ENCODE data around the gene MS4A7. TPM values are rescaled to one million over a fixed set of nuclear protein-coding genes. Genes with fewer than 3 reads are reported as not detected.

The MS4A7 gene
- total and polyA plus RNA-seq, 4 experiments from 2014 or later = 0.36 to 1.6 (median 0.76) TPM; not detected in 1

GRCh38 chr11:60344146-60344545 lies 34.2 kb upstream of the MS4A7 start:
- no peak overlapping the region for H3K4me3 Mint-ChIP-seq
- no peak for DNase-seq
- H3K36me3 ChIP-seq (ENCODE audit: insufficient read depth, low read length) = no peaks in the 10 kb centered on the region
- ChIA-PET CTCF (ENCODE audit: partially characterized antibody) (interaction anchor here (1.7 to 2.6 kb wide), 3 partner anchors 10 to 19 kb away, joined by 7 to 14 read pairs (median 10); no protein-coding TSS in a partner anchor), POLR2A (ENCODE audit: partially characterized antibody) (no interaction called here)
- H3K4me3 ChIP-seq (ENCODE audit: low read length in 2 of 2) = no peak overlapping the region
- no peaks in the 10 kb centered on the region for H3K9me3 ChIP-seq (ENCODE audit: control insufficient read depth in 1 of 2, low read length in 2 of 2)
- no peaks in the 10 kb centered on the region for H3K9me3 Mint-ChIP-seq
- H3K4me1 ChIP-seq (ENCODE audit: insufficient read depth, low read length) = no peaks in the 10 kb centered on the region
- no peaks in the 10 kb centered on the region for H3K27me3 ChIP-seq (ENCODE audit: insufficient read depth, low read length)
- H3K27me3 Mint-ChIP-seq = peaks cover 12 to 17% of the 10 kb centered on the region in 2 donors
- H3K4me1 Mint-ChIP-seq = no peaks in the 10 kb centered on the region
- no peaks in the 10 kb centered on the region for H3K36me3 Mint-ChIP-seq
- intact Hi-C loops (cut with micrococcal nuclease) = no loop called here
- H3K27ac Mint-ChIP-seq = no peak overlapping the region
- no peak overlapping the region for H3K27ac ChIP-seq (ENCODE audit: low read depth, low read length)

DNA sequence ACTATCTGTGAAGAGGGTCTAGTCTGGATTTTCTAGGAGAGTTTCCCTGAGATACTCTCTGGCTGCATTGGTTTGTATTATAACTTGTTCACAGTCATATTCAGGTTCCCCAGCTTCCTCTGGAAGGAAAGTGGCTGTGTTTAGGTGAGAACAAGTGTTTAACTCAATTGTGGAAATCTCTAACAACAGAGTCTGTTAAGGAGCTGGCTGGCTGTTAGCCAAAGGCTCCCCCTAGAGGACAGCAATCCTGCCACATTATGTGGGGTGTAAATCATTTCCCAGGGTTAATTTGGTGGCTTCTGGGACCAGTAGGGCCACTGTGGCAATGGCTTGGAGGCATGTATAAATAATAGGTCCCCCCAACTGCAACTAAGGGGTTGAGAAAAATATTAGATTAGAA lies 32.8 kb upstream of the MS4A7 start:
- H3K27me3 Mint-ChIP-seq = peaks cover 14 to 17% of the 10 kb centered on the region in 2 donors
- intact Hi-C loops (cut with micrococcal nuclease) = no loop called here
- no peaks in the 10 kb centered on the region for H3K4me1 Mint-ChIP-seq
- Histone ChIP-seq H3K27me3 (ENCODE audit: insufficient read depth, low read length) (no peaks in the 10 kb centered on the region), H3K4me1 (ENCODE audit: insufficient read depth, low read length) (no peaks in the 10 kb centered on the region), H3K9me3 (ENCODE audit: control insufficient read depth in 1 of 2, low read length in 2 of 2) (no peaks in the 10 kb centered on the region), H3K36me3 (ENCODE audit: insufficient read depth, low read length) (no peaks in the 10 kb centered on the region), H3K4me3 (ENCODE audit: low read length in 2 of 2) (no peak overlapping the region), H3K27ac (ENCODE audit: low read depth, low read length) (no peak overlapping the region)
- H3K27ac Mint-ChIP-seq = no peak overlapping the region
- no peak overlapping the region for H3K4me3 Mint-ChIP-seq
- H3K36me3 Mint-ChIP-seq = no peaks in the 10 kb centered on the region
- no peak for DNase-seq
- H3K9me3 Mint-ChIP-seq = no peaks in the 10 kb centered on the region
- ChIA-PET POLR2A (ENCODE audit: partially characterized antibody) (no interaction called here), CTCF (ENCODE audit: partially characterized antibody) (interaction anchor here (0.5 to 2.6 kb wide), 4 partner anchors 11 to 242 kb away, joined by 3 to 14 read pairs (median 5); no protein-coding TSS in a partner anchor)

DNA sequence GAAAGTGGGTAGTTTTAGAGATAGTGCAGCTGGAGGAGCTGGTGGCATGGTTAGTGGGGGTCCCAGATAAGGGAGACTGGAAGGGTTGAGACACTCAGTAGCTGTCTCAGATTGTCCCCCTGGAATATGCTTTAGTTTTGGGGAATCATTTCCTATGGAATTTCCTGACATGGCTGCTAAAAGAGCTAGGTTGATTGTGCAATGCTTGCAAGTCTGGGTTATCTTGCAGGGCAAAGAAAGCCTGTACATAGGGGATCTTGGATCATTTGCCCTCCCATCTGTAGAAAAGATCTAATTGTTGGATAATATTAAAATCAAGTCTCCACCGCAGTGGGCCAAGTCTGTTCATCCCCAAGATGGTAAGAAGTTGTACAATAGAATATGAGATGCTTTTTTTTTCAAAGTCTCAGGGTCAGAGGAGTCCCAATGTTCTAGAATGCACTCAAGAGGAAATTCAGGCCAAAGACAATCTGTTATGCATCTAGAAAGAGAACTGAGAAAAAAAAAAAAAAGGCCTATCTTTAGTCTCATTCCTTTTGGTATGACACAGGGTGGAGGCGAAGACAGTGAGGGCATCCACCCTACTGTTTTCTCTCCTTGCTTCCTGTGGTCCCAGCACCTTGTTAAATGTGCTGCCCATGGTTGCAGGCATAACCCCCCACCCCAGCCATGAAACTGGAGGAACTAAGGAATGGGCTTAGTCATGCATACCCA lies 31.1 kb upstream of the MS4A7 start:
- Histone ChIP-seq H3K36me3 (ENCODE audit: insufficient read depth, low read length) (no peaks in the 10 kb centered on the region), H3K27me3 (ENCODE audit: insufficient read depth, low read length) (no peaks in the 10 kb centered on the region), H3K9me3 (ENCODE audit: control insufficient read depth in 1 of 2, low read length in 2 of 2) (no peaks in the 10 kb centered on the region), H3K4me1 (ENCODE audit: insufficient read depth, low read length) (no peaks in the 10 kb centered on the region), H3K4me3 (ENCODE audit: low read length in 2 of 2) (no peak overlapping the region), H3K27ac (ENCODE audit: low read depth, low read length) (no peak overlapping the region)
- ChIA-PET CTCF (ENCODE audit: partially characterized antibody) (interaction anchor here (0.9 kb wide), 1 partner anchor 16 kb away, joined by 3 read pairs; no protein-coding TSS in a partner anchor), POLR2A (ENCODE audit: partially characterized antibody) (no interaction called here)
- H3K27ac Mint-ChIP-seq = no peak overlapping the region
- H3K9me3 Mint-ChIP-seq = no peaks in the 10 kb centered on the region
- no peak overlapping the region for H3K4me3 Mint-ChIP-seq
- H3K27me3 Mint-ChIP-seq = peaks cover 14 to 21% of the 10 kb centered on the region in 2 donors
- no peak for DNase-seq
- no peaks in the 10 kb centered on the region for H3K36me3 Mint-ChIP-seq
- H3K4me1 Mint-ChIP-seq = no peaks in the 10 kb centered on the region
- intact Hi-C loops (cut with micrococcal nuclease) = no loop called here

DNA sequence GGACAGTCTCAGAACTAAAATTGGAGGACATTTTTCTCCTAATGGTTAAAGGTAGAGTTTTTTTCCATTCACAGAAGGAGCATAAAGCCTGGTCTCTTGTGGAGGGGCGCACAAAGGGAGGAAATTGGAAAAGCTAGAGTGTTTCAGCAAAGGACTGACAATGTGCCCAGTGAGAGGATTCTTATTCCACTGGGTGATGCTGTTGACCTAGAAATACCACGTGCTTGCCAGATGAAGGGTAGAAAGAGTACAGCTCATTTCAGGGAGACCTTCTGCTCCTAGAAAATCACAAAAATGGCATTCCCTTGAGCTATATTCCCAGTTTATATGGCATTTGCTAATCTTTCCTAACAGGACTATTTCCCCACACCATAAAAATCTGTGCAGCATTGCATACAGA lies 30.2 kb upstream of the MS4A7 start:
- H3K4me3 Mint-ChIP-seq = no peak overlapping the region
- no peaks in the 10 kb centered on the region for H3K4me1 ChIP-seq (ENCODE audit: insufficient read depth, low read length)
- no peaks in the 10 kb centered on the region for H3K27me3 ChIP-seq (ENCODE audit: insufficient read depth, low read length)
- H3K27ac ChIP-seq (ENCODE audit: low read depth, low read length) = no peak overlapping the region
- H3K27me3 Mint-ChIP-seq = peaks cover 14 to 20% of the 10 kb centered on the region in 2 donors
- no peaks in the 10 kb centered on the region for H3K4me1 Mint-ChIP-seq
- no peak overlapping the region for H3K27ac Mint-ChIP-seq
- DNase-seq = no peak
- no peaks in the 10 kb centered on the region for H3K9me3 ChIP-seq (ENCODE audit: control insufficient read depth in 1 of 2, low read length in 2 of 2)
- H3K4me3 ChIP-seq (ENCODE audit: low read length in 2 of 2) = no peak overlapping the region
- ChIA-PET CTCF (ENCODE audit: partially characterized antibody) (no interaction called here), POLR2A (ENCODE audit: partially characterized antibody) (no interaction called here)
- no peaks in the 10 kb centered on the region for H3K36me3 Mint-ChIP-seq
- no peaks in the 10 kb centered on the region for H3K9me3 Mint-ChIP-seq
- intact Hi-C loops (cut with micrococcal nuclease) = no loop called here
- H3K36me3 ChIP-seq (ENCODE audit: insufficient read depth, low read length) = no peaks in the 10 kb centered on the region

DNA sequence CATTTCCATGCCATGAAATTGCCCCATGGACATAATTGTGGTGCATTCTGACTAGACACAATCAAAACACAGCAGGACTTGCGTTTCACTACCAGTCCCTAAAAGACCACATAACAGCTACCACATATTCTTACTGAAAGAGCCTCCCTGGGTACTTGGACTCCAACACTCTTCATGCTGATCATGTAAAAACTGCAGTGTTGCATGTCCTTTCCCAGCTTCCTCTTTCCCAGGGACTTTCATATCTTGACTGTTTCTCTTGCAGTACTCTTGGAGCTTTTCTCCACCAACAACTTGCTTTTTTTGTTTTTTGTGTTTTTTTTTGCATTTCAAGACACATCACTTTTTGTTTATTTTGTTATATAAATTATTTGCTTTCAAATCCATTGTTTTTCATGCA lies 28.3 kb upstream of the MS4A7 start:
- intact Hi-C loops (cut with micrococcal nuclease) = no loop called here
- POLR2A ChIA-PET (ENCODE audit: partially characterized antibody) = no interaction called here
- CTCF ChIA-PET (ENCODE audit: partially characterized antibody) = interaction anchor here (0.8 to 1.1 kb wide), 3 partner anchors 13 to 19 kb away, joined by 3 to 4 read pairs (median 3); no protein-coding TSS in a partner anchor

DNA sequence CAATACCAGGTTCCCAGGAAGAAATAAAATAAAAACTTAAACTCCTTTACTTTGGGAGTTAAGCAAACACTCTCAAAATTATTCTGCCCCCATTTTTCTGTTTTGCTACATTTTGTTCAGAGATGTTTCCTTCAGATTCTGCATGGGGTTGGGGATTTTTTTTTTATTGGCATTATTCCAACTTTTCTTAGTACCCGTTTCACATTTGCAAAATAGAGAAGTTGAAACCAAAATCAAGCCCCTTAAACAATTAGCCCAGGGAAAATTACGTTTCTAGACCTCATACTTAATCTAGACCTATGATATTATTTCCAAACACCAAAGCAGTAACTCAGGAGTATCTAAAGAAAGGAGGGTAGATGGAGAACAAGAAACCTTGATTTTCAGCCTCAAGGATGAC lies 20.6 kb upstream of the MS4A7 start:
- Mint-ChIP-seq H3K27me3 (peaks cover 5 to 7% of the 10 kb centered on the region in 2 donors), H3K36me3 (no peaks in the 10 kb centered on the region), H3K27ac (no peak overlapping the region), H3K4me1 (no peaks in the 10 kb centered on the region), H3K4me3 (no peak overlapping the region), H3K9me3 (peaks cover 0 to 4% (median 0%) of the 10 kb centered on the region in 8 donors)
- Histone ChIP-seq H3K36me3 (ENCODE audit: insufficient read depth, low read length) (no peaks in the 10 kb centered on the region), H3K4me1 (ENCODE audit: insufficient read depth, low read length) (no peaks in the 10 kb centered on the region), H3K4me3 (ENCODE audit: low read length in 2 of 2) (no peak overlapping the region), H3K9me3 (ENCODE audit: control insufficient read depth in 1 of 2, low read length in 2 of 2) (no peaks in the 10 kb centered on the region), H3K27ac (ENCODE audit: low read depth, low read length) (no peak overlapping the region), H3K27me3 (ENCODE audit: insufficient read depth, low read length) (no peaks in the 10 kb centered on the region)
- DNase-seq = no peak
- intact Hi-C loops (cut with micrococcal nuclease) = no loop called here
- CTCF ChIA-PET (ENCODE audit: partially characterized antibody) = interaction anchor here (0.7 kb wide), 1 partner anchor 13 kb away, joined by 3 read pairs; no protein-coding TSS in a partner anchor
- POLR2A ChIA-PET (ENCODE audit: partially characterized antibody) = no interaction called here

More for the DNA sequence above, 28.3 kb upstream of the MS4A7 start:
- H3K4me1 ChIP-seq (ENCODE audit: insufficient read depth, low read length) = no peaks in the 10 kb centered on the region
- H3K9me3 Mint-ChIP-seq = peaks cover 0 to 4% (median 0%) of the 10 kb centered on the region in 8 donors
- no peaks in the 10 kb centered on the region for H3K27me3 ChIP-seq (ENCODE audit: insufficient read depth, low read length)
- H3K36me3 Mint-ChIP-seq = no peaks in the 10 kb centered on the region
- H3K4me3 Mint-ChIP-seq = no peak overlapping the region
- DNase-seq = no peak
- H3K27ac Mint-ChIP-seq = no peak overlapping the region
- H3K36me3 ChIP-seq (ENCODE audit: insufficient read depth, low read length) = no peaks in the 10 kb centered on the region
- H3K27ac ChIP-seq (ENCODE audit: low read depth, low read length) = no peak overlapping the region
- no peaks in the 10 kb centered on the region for H3K4me1 Mint-ChIP-seq
- no peaks in the 10 kb centered on the region for H3K9me3 ChIP-seq (ENCODE audit: control insufficient read depth in 1 of 2, low read length in 2 of 2)
- H3K4me3 ChIP-seq (ENCODE audit: low read length in 2 of 2) = no peak overlapping the region
- peaks cover 14 to 21% of the 10 kb centered on the region in 2 donors for H3K27me3 Mint-ChIP-seq

DNA sequence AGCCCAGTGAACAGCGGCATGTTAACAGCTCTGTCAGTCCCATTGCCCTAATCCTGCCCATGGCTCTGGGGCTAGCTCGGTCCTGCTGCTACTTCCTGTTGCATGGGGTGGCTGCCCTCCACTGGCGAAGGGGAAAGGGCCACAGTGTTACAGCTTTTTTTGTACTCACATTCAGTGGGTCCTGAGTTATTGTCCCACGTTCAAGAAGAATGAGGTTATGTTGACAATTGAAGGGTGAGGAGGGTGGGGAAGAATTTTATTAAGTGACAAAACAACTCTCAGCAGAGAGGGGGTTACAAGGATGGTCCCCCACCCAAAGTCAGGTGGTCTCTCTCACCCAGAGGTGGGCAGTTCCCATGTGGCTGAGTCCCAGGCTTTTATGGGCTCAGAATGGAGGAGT lies 17.7 kb upstream of the MS4A7 start:
- Mint-ChIP-seq H3K4me3 (no peak overlapping the region), H3K27ac (no peak overlapping the region), H3K4me1 (no peaks in the 10 kb centered on the region), H3K36me3 (no peaks in the 10 kb centered on the region), H3K27me3 (peaks cover 9 to 19% of the 10 kb centered on the region in 2 donors), H3K9me3 (no peaks in the 10 kb centered on the region)
- intact Hi-C loops (cut with micrococcal nuclease) = no loop called here
- DNase-seq = no peak
- CTCF ChIA-PET (ENCODE audit: partially characterized antibody) = interaction anchor here (1.0 to 1.3 kb wide), 3 partner anchors 10 to 257 kb away, joined by 3 to 5 read pairs (median 4); no protein-coding TSS in a partner anchor
- H3K27ac ChIP-seq (ENCODE audit: low read depth, low read length) = no peak overlapping the region
- no peak overlapping the region for H3K4me3 ChIP-seq (ENCODE audit: low read length in 2 of 2)
- POLR2A ChIA-PET (ENCODE audit: partially characterized antibody) = no interaction called here
- H3K27me3 ChIP-seq (ENCODE audit: insufficient read depth, low read length) = no peaks in the 10 kb centered on the region
- no peaks in the 10 kb centered on the region for H3K9me3 ChIP-seq (ENCODE audit: control insufficient read depth in 1 of 2, low read length in 2 of 2)
- H3K4me1 ChIP-seq (ENCODE audit: insufficient read depth, low read length) = no peaks in the 10 kb centered on the region
- H3K36me3 ChIP-seq (ENCODE audit: insufficient read depth, low read length) = no peaks in the 10 kb centered on the region

All from CD4-positive, alpha-beta memory T cell (primary cell).